ENCODE data around the gene NUDT3.
A peak's percentile ranks its signal among the peaks of the same experiment; 100 is the strongest.
"Not testable (repeated sequence)": the region's sequence is repeated elsewhere in the genome, so short reads cannot be mapped to it uniquely, and the experiment has no call there.

Gene NUDT3

GRCh38 chr6:34392497-34393190 is at the start of gene NUDT3:
Gene NUDT3, minus strand, starts transcription at chr6:34392669. Its CDS starts 307 bp downstream, at chr6:34392362.
- DNase-seq (ENCODE audit: low read depth, low spot score), result peak; percentile 78

DNA sequence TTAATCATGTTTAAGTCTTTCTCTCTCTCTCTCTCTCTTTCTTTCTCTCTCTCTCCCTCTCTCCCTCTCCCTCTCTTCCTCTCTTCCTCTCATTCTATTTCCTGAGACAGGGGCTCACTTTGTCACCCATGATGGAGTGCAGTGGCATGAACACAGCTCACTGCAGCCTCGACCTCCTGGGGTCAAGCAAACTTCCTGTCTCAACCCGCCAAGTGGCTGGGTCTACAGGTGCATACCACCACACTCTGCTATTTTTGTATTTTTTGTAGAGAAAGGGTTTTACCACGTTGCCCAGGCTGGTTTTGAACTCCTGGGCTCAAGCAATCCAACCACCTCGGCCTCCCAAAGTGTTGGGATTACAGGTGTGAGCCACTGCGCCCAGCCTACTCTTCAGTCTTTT is 49.1 kb upstream of the NUDT3 start:
- no peak for DNase-seq (ENCODE audit: low read depth, low spot score)

DNA sequence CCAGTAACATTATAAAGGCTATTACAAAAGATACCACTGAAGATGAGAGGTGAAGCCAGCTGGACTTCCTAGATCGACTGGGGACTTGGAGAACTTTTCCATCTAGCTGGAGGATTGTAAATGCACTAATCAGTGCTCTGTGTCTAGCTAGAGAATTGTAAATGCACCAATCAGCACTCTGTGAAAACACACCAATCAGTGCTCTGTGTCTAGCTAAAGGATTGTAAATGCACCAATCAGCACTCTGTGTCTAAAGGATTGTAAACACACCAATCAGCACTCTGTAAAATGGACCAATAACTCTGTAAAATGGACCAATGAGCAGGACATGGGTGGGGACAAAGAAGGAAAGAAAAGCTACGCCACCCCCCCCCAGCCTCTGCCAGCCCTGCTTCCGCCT is 47.0 kb upstream of the NUDT3 start:
- no peak for DNase-seq (ENCODE audit: low read depth, low spot score)

- no peak for DNase-seq (ENCODE audit: low read depth, low spot score)
Observed at GRCh38 chr6:34438705-34439104, 46.2 kb upstream of the NUDT3 start.

- no peak for DNase-seq (ENCODE audit: low read depth, low spot score)
Observed at GRCh38 chr6:34437644-34437970, 45.1 kb upstream of the NUDT3 start.

DNA sequence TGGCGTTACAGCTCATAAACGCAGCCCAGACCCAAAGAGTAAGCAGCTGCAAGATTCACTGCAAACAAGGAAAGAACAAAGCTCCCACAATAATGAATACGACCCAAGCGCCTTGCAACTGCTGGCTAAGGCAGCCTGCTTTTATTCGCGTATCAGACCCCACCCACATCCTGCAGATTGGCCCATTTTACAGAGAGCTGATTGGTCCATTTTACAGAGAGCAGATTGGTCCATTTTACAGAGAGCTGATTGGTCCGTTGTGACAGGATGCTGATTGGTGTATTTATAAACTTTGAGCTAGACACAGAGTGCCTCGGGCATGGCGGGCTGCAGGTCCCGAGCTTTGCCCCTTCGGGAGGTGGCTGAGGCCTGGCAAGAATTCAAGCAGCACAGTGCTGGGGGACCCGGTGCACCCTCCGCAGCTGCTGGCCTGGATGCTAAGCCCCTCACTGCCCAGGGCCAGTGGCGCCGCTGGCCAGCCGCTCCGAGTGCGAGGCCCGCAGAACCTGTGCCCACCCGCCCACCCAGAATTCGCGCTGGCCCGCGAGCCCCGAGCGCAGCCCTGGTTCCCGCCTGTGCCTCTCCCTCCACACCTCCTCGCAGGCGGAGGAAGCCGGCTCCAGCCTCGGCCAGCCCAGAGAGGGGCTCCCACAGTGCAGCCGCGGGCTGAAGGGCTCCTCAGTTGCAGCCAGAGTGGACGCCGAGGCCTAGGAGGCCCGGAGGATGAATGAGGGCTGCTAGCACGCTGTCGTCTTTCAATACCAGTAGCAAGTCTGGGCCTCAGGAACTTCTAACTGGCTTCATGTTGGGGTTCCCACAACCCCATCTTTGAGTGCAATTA is 44.6 kb upstream of the NUDT3 start:
- DNase-seq (ENCODE audit: low read depth, low spot score), result no peak

GRCh38 chr6:34435916-34436315 is 43.4 kb upstream of the NUDT3 start:
- no peak for DNase-seq (ENCODE audit: low read depth, low spot score)

GRCh38 chr6:34425498-34426410 is 33.3 kb upstream of the NUDT3 start, which contains the start of gene RPS10:
Gene RPS10, minus strand, starts transcription at chr6:34426069. Its CDS starts 848 bp downstream, at chr6:34425221.
- DNase-seq (ENCODE audit: low read depth, low spot score), result peak; percentile 64

DNA sequence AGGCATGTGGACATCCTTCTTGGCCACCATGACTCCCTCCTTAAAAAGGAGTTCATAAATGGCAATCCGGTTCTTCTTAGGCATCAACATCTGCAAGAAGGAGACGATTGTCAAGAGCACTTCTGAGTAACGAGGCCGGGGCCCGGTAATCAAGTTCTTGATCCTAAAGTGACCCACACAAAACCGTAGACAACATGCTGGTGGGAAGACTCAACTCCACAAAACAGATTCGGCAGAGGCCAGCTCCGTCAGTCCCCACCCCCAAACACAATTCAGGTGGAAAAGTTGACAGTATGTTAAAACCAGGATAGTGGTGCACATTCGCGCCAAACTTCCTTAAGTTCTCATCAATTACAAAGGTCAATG is 32.6 kb upstream of the NUDT3 start:
- no peak for DNase-seq (ENCODE audit: low read depth, low spot score)

GRCh38 chr6:34424200-34425131 is 32.0 kb upstream of the NUDT3 start:
- DNase-seq (ENCODE audit: low read depth, low spot score), result no peak

- DNase-seq (ENCODE audit: low read depth, low spot score), result no peak
Observed at GRCh38 chr6:34423254-34423653, 30.8 kb upstream of the NUDT3 start.

- DNase-seq (ENCODE audit: low read depth, low spot score), result no peak
Observed at GRCh38 chr6:34418367-34418766, 25.9 kb upstream of the NUDT3 start.

- no peak for DNase-seq (ENCODE audit: low read depth, low spot score)
Observed at GRCh38 chr6:34416877-34417371, 24.5 kb upstream of the NUDT3 start.

DNA sequence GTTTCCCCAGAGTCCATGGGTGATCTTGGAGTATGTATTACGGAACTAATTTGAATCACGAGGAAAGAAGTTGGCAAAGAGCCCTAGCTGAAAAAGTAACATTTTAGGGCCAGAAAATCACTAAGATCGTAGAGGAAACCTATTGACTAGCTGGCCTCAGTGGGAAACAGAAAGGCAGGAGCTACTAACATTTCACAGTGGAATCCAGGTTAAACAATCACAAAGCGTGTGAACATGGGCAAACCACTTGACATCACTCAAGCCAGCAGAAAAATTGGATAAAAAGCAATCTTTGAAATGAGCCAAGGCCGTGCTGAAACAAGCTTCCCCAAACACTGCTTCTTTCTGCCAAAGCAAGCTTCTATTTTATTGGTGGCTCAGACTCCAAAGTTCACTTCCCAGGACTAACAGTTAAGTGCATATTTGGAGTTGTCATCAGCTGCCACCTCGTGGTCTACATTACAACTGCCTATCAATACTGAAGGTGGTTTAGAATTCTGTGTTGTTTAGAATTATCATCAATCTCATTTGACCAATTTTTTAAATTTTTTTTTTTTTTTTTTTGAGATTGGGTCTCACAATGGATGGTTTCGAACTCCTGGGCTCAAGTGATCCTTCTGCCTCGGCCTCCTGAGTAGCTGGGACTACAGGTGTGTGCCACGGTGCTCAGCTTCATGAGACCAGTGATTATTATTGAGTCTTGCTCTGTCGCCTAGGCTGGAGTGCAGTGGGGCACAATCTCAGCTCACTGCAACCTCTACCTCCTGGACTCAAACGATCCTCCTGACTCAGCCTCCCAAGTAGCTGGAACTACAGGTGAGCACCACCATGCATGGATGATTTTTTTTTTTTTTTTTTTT is 22.8 kb upstream of the NUDT3 start:
- DNase-seq (ENCODE audit: low read depth, low spot score), result no peak

- DNase-seq (ENCODE audit: low read depth, low spot score), result no peak
Observed at GRCh38 chr6:34412643-34413214, 20.3 kb upstream of the NUDT3 start.

DNA sequence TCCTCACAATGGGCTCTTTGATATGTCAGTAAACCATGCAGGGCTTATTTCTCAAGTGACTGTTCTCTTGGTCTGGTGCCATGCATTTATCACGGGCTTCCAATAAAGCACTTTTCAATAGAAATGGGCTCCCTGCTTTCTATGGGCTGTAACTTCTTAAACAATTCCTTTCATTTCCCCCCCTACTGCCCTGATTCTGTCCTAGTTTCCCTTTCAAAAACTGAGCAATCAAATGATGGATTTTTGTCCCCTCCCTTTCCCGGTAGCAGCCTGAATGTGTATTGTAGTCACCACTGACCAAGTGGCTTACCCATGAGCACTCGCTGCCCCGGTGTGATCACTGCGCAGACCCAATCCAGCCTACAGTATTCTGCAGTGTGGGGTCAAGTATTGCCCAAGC is 19.5 kb upstream of the NUDT3 start:
- no peak for DNase-seq (ENCODE audit: low read depth, low spot score)

DNA sequence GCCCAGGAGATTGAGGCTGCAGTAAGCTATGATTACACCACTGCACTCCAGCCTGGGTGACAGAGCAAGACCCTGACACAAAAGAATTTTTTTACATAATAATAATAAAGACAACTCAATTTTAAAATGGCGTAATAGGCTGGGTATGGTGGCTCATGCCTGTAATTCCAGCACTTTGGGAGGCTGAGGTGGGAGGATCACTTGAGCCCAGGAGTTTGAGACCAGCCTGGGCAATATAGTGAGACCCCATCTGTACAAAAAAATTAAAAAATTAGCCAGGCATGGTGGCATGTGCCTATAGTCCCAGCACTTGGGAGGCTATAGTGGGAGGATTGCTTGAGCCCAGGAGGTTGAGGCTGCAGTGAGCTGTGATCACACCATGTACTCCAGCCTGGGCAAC is 15.4 kb upstream of the NUDT3 start:
- DNase-seq (ENCODE audit: low read depth, low spot score), result not testable (repeated sequence)

DNA sequence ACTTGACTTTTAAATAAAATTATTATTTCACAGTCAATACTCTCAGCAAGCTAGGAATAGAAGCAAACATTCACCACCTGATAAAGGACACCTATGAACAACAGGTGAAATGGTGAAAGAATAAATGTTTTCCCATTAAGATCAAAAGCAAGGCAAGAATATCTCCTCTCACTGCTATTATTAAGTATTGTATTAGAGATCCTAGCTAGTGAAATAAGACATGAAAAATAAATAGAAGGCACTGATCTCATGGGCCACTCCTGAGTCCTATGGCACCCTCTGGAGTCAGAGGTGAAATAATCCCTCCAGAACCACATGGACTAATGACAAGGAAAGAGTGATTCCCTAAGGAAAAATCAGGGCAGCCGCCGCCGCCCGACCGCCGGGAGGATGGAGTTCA is 4.0 kb upstream of the NUDT3 start:
- no peak for DNase-seq (ENCODE audit: low read depth, low spot score)

DNA sequence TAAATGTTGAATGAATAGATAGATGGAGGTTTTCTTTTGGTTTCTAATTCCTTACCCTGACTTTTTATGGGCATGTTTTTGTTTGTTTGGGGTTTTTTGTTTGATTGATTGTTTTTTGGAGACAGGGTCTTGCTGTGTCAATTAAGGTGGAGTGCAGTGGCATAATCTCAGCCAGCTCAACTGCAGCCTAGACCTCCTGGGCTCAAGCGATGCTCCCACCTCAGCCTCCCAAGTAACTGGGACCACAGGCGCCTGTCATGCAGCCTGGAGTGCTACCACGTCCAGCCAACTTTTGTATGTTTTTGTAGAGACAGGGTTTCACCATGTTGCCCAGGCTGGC is 1.5 kb upstream of the NUDT3 start:
- DNase-seq (ENCODE audit: low read depth, low spot score), result no peak
